Lower lobe of right lung (tissue), 2 donors: ENCODE results near the gene CYP4B1. TPM values are rescaled to one million over a fixed set of nuclear protein-coding genes. Genes with fewer than 3 reads are reported as not detected.
A peak's percentile ranks its signal among the peaks of the same experiment; 100 is the strongest.

ENCODE experiments used
- ATAC-seq, 2 donors: fragments of 200-7000 bp; cut with Tn5 transposase; one replicate each; pipeline ENCODE4 v1.9.1; 2020 to 2022; ENCODE audit warnings: mild to moderate bottlenecking in 2 of 2, moderate library complexity in 2 of 2
- DNase-seq: peaks from one replicate; pipeline ENCODE4 v3.0.0-alpha.2; 2020
- H3K27ac ChIP-seq: fragments of 200-600 bp; one replicate; pipeline ENCODE4 v1.8.0; 2022
- H3K27me3 ChIP-seq: fragments of 200-600 bp; one replicate; pipeline ENCODE4 v1.8.0; 2022; ENCODE audit warnings: low read depth
- H3K36me3 ChIP-seq: fragments of 200-600 bp; one replicate; pipeline ENCODE4 v1.8.0; 2022; ENCODE audit warnings: mild to moderate bottlenecking
- H3K4me1 ChIP-seq: fragments of 200-600 bp; one replicate; pipeline ENCODE4 v1.8.0; 2022
- H3K4me3 ChIP-seq: fragments of 200-600 bp; one replicate; pipeline ENCODE4 v1.8.0; 2022; ENCODE audit warnings: mild to moderate bottlenecking
- H3K9me3 ChIP-seq: fragments of 200-600 bp; one replicate; pipeline ENCODE4 v1.8.0; 2022
- intact Hi-C: fragments of 100-400 bp; cut with DNase I; formaldehyde crosslinking; loops from one replicate; pipeline ENCODE4 v1.11.0; 2022
- total RNA-seq: library from RNA; stranded (reverse); fragmentation: NEBNext Ultra II Directional; extraction: Animal tissue kit (Norgen Biotek cat#: 25700); gene quantifications from one replicate; pipeline ENCODE4 v1.2.1, GENCODE V29; 2021
- TF ChIP-seq, protein P1 (sequence below): fragments of 200-600 bp; IDR thresholded peaks from one replicate; pipeline ENCODE4 v1.8.0; 2022; ENCODE audit warnings: antibody characterized with exemption, mild to moderate bottlenecking
- donor health status: DM: no; HTN: yes; CAD: no; lungs with severe emphysema.

The CYP4B1 gene
- total RNA-seq, 1 donor from 2014 or later = 210 TPM

GRCh38 chr1:46818591-46818990, 19.7 kb downstream of the CYP4B1 start:
- H3K4me1 ChIP-seq = peaks cover 14% of the 10 kb centered on the region
- H3K27me3 ChIP-seq = no peaks in the 10 kb centered on the region
- ATAC-seq = no peak
- TF ChIP-seq, protein P1, sequence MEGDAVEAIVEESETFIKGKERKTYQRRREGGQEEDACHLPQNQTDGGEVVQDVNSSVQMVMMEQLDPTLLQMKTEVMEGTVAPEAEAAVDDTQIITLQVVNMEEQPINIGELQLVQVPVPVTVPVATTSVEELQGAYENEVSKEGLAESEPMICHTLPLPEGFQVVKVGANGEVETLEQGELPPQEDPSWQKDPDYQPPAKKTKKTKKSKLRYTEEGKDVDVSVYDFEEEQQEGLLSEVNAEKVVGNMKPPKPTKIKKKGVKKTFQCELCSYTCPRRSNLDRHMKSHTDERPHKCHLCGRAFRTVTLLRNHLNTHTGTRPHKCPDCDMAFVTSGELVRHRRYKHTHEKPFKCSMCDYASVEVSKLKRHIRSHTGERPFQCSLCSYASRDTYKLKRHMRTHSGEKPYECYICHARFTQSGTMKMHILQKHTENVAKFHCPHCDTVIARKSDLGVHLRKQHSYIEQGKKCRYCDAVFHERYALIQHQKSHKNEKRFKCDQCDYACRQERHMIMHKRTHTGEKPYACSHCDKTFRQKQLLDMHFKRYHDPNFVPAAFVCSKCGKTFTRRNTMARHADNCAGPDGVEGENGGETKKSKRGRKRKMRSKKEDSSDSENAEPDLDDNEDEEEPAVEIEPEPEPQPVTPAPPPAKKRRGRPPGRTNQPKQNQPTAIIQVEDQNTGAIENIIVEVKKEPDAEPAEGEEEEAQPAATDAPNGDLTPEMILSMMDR = no peak
- no peak overlapping the region for H3K27ac ChIP-seq
- H3K36me3 ChIP-seq = peaks cover 56% of the 10 kb centered on the region
- DNase-seq = no peak
- H3K9me3 ChIP-seq = no peaks in the 10 kb centered on the region
- intact Hi-C loops = no loop called here
- H3K4me3 ChIP-seq = no peak overlapping the region

DNA sequence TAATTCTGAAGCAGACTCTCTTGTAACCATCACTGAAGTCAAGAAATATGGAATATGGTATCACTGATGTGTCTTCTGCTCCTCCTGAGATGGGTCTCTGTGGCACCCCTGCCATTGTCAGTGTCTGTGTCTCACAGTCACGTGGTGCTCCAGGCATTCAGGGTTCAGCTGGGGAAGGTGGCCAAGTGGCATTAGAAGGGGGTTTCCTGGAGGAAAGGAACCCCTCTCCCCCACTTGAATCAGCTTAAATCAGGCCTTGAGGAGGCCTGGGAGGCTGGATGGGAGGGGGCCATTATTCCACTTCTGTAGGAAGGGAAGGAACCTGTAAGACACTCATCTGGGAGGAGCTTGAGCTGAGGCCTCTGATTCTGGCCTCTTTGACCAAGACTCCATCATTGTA, 20.5 kb downstream of the CYP4B1 start:
- DNase-seq (no peak), ATAC-seq (no peak)
- intact Hi-C loops = no loop called here
- Histone ChIP-seq H3K36me3 (peaks cover 49% of the 10 kb centered on the region), H3K27ac (no peak overlapping the region), H3K4me3 (no peak overlapping the region), H3K4me1 (peaks cover 14% of the 10 kb centered on the region), H3K27me3 (no peaks in the 10 kb centered on the region), H3K9me3 (no peaks in the 10 kb centered on the region)
- TF ChIP-seq, protein P1 = no peak

- H3K27me3 ChIP-seq = no peaks in the 10 kb centered on the region
- no peaks in the 10 kb centered on the region for H3K9me3 ChIP-seq
- TF ChIP-seq, protein P1 = no peak
- DNase-seq (no peak), ATAC-seq (no peak)
- peaks cover 14% of the 10 kb centered on the region for H3K4me1 ChIP-seq
- intact Hi-C loops = no loop called here
- peak overlapping the region; percentile 4 for H3K27ac ChIP-seq
- H3K36me3 ChIP-seq = peaks cover 41% of the 10 kb centered on the region
- H3K4me3 ChIP-seq = no peak overlapping the region
These were observed 21.2 kb downstream of the CYP4B1 start for GRCh38 chr1:46820076-46820475.

GRCh38 chr1:46820560-46821060, 21.8 kb downstream of the CYP4B1 start:
- peaks cover 36% of the 10 kb centered on the region for H3K36me3 ChIP-seq
- no peaks in the 10 kb centered on the region for H3K27me3 ChIP-seq
- intact Hi-C loops = no loop called here
- H3K27ac ChIP-seq = peak overlapping the region; percentile 21
- peak; percentile 32 to 62 for ATAC-seq
- TF ChIP-seq, protein P1 = no peak
- DNase-seq = no peak
- H3K4me1 ChIP-seq = peaks cover 14% of the 10 kb centered on the region
- H3K4me3 ChIP-seq = no peak overlapping the region
- H3K9me3 ChIP-seq = no peaks in the 10 kb centered on the region

DNA sequence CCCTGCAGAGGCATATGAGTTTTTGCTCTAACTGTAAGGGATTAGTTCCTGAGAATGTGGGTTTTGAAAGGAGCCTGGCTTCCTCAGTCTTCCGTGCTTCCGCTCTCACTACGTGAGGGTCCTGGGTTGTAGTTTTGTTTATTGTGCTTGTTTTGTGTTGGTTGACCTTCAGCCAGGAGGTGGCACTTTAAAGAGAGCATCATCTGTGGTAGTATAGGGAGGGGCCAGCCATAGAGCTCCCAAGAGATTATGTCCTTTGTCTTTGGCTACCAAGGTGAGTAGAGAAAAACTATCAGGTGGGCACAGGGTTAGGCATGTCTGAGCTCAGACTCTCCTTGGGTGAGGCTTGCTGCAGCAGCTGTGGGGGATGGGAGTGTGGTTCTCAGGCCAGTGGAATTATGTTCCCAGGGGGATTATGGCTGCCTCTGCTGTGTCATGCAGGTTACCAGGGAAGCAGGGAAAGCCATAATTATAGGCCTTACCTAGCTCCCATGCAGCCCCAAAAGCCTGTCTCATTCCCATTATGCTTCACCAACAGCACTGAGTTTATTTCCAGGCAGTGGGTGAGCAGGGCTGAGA, 23.5 kb downstream of the CYP4B1 start:
- Histone ChIP-seq H3K9me3 (no peaks in the 10 kb centered on the region), H3K27me3 (no peaks in the 10 kb centered on the region), H3K4me3 (no peak overlapping the region), H3K27ac (no peak overlapping the region), H3K36me3 (peaks cover 19% of the 10 kb centered on the region), H3K4me1 (peaks cover 14% of the 10 kb centered on the region)
- TF ChIP-seq, protein P1 = no peak
- DNase-seq (no peak), ATAC-seq (peak in 1 of 2 donors; percentile 20)
- intact Hi-C loops = no loop called here
